GM12875 (cell line): Measurements from ENCODE around the gene FAM168A.
"Not testable (repeated sequence)": the region's sequence is repeated elsewhere in the genome, so short reads cannot be mapped to it uniquely, and the experiment has no call there.

Source experiments
- H3K4me3 ChIP-seq: one replicate; pipeline ENCODE4 v1.5.1; 2011; ENCODE audit warnings: low read depth, low read length, control low read depth
- CTCF ChIP-seq: IDR thresholded peaks from 2 replicates; pipeline ENCODE4 v1.5.1; 2011; ENCODE audit warnings: low read depth, mild to moderate bottlenecking, control low read depth, inconsistent platforms, low read length, moderate library complexity, borderline replicate concordance; ENCODE audit not compliant: insufficient read depth

The FAM168A gene

GRCh38 chr11:73481626-73482025 is 116.3 kb downstream of the FAM168A start:
- no peak for TF ChIP-seq CTCF
- H3K4me3 ChIP-seq = no peak overlapping the region

- no peak overlapping the region for H3K4me3 ChIP-seq
- no peak for TF ChIP-seq CTCF
Observed at GRCh38 chr11:73480677-73481076, 117.2 kb downstream of the FAM168A start.

GRCh38 chr11:73478737-73479347 is 119.1 kb downstream of the FAM168A start:
- no peak overlapping the region for H3K4me3 ChIP-seq
- TF ChIP-seq CTCF = peak; percentile 64; the same call in 1 of the 2 replicates

- no peak overlapping the region for H3K4me3 ChIP-seq
Observed at GRCh38 chr11:73477518-73477917, 120.4 kb downstream of the FAM168A start.

GRCh38 chr11:73475549-73476095 is 122.3 kb downstream of the FAM168A start:
- no peak for TF ChIP-seq CTCF
- no peak overlapping the region for H3K4me3 ChIP-seq

More at GRCh38 chr11:73477518-73477917, 120.4 kb downstream of the FAM168A start:
- TF ChIP-seq CTCF = no peak

- no peak overlapping the region for H3K4me3 ChIP-seq
- no peak for TF ChIP-seq CTCF
Observed at GRCh38 chr11:73473252-73473651, 124.7 kb downstream of the FAM168A start.

GRCh38 chr11:73470036-73470612 is 127.8 kb downstream of the FAM168A start:
- H3K4me3 ChIP-seq = not testable (repeated sequence)
